DMS79 (cell line): ENCODE data around the gene ASPSCR1.
"Not testable (repeated sequence)": the region's sequence is repeated elsewhere in the genome, so short reads cannot be mapped to it uniquely, and the experiment has no call there.

Source experiments
- DNase-seq: peaks from one replicate; lab custom pipeline; 2025; lab: John Stamatoyannopoulos, UW

ASPSCR1 gene

GRCh38 chr17:81981511-81981910, 4.1 kb downstream of the ASPSCR1 start:
- DNase-seq: not testable (repeated sequence)

- DNase-seq: no peak
Measured at GRCh38 chr17:81983011-81983638, 5.7 kb downstream of the ASPSCR1 start.

DNA sequence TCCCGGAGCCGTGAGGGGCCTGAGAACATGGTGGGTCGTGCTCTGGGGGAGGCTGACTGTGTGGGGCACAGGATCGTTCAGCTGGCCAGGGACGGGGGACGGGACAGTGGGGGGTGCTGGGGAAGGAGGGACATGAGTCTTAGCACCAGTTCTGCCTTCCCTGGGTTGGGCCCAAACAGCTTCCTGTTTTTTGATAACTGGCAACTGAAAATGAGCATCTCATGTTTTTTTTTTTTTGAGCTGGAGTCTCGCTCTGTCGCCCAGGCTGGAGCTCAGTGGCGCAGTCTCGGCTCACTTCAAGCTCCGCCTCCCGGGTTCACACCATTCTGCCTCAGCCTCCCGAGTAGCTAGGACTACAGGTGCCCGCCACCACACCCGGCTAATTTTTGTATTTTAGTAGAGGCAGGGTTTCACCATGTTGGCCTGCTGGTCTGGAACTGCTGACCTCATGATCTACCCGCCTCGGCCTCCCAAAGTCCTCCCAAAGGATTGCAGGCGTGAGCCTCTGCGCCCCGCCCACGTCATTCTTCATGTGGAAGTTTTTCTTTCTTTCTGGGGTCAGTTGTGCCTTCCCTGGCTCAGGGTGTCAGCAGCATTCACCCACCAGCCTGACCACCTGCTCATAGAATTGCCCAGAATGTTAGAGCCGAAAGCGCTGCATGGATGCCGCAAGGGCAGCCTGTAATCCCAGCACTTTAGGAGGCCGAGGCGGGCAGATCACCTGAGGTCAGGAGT, 6.4 kb downstream of the ASPSCR1 start:
- DNase-seq: no peak

DNA sequence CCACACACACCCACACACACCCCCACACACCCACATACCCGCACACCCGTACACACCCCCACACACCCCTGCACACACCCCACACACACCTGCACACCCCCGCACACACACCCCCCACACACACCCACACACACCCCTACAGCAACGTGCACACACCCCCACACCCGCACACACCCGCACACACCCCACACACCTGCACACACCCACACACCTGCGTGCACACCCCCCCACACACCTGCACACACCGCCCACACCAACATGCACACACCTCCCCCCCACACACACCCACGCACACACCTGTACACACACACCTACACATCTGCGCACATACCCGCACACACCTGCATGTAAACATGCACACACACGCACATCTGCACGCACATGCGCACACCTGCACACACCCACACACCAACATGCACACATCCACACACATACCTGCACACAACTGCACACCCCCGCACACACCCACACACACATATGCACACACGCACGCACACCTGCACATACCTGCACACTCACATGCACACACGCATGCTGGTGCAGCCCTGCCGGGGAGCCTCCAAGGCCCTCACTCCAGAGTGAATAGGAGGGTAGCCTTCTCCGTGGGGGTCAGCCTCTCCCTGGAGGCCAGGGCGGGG, 7.5 kb downstream of the ASPSCR1 start:
- no peak for DNase-seq

DNA sequence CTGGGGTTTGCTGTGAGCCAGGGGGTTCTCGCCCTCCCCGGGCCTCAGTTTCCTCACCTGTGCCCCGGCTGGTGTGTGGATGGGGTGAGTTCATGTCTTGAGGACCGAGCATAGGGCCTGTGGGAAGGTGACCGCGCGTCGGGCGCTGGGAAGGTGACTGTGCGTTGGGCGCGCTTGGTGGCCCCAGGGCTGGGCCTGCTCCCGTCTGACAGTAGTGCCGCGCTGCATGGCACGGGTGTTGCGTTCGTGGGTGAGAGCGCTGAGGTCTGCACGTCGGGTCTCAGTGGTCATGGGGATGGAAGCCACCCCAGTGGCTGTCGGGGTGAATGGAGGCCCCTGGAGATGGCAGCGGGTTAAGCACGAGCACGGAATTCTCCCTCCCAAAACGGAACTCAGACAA, 9.2 kb downstream of the ASPSCR1 start:
- DNase-seq: no peak

- no peak for DNase-seq
Measured at GRCh38 chr17:81987161-81987770, 9.8 kb downstream of the ASPSCR1 start.

- no peak for DNase-seq
Measured at GRCh38 chr17:81990836-81991683, 13.6 kb downstream of the ASPSCR1 start.

DNA sequence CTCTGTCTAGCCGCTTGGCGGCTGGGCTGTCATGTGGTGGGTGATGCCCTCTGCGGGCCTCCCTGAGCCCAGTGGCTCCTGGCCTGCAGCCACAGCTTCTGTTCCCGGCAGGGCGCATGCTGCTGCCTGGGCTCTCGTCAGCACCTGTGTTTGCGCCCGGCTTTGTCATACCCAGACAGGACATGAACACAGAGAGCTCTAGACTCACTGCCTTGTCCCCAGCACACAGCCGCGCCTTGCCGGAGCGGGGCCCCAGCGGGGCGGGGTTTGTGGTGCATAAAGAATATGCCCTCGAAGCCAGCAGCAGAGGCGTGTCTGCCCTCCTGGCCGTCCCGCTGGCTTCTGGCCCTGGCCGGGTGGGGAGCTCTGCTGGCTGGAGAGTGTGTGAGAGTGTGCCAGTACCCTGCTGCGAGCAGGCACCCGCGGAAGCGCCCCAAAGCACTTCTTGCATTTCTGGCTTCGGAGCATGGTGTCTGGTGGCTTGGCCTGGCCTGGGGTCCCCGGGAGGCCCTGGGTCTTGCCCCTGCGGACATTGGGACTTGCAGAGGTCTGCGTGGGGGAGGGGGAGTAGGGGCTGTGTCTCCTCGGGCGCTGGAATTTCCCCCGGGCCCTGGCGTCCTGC, 14.4 kb downstream of the ASPSCR1 start:
- DNase-seq: peak; percentile 52

- DNase-seq: no peak
Measured at GRCh38 chr17:81992306-81993102, 15.1 kb downstream of the ASPSCR1 start.

- DNase-seq: no peak
Measured at GRCh38 chr17:81993729-81994592, 16.5 kb downstream of the ASPSCR1 start.

DNA sequence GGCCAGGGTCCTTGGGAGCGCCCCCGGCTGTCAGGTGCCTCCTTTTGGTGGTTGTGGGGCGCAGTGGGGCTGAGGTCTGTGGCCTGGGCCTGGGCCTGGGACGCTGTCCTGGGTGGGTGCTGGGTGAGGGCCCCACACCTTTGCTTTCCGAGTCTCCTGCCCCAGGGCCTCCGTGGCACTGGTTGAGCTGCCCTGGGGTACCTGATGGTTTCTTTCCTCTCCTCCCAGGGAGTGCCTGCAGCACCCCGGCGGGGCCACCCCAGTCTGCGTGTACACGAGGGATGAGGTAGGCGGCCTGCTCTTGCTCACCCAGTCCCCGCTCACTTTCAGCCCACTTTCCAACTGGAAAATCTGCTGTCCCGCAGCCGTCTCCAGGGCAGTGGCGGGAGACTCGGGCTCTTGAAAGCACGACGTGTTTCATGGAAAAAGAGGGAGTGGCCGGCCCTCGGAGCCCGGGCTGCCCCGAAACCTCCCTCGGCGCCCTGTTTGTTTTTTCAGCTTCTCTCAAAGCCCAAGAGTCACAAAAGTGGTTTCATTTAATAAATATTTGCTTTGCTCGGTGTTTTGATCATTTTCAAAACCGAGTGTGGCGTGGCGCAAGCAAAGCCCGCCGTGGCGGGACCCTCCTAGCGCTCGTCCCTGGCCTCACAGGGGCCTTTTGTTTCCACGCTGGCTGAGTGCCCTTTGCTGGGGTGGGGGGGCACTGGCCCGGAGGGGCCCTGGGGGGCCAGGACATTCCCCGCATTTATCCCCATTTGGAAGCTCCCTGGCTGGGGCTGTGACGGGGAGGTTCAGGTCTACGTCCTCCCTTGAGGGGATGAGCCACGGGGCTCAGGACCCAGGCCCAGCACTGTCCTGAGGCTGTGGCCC, 17.4 kb downstream of the ASPSCR1 start:
- DNase-seq: no peak

- DNase-seq: no peak
Measured at GRCh38 chr17:81995463-81996231, 18.2 kb downstream of the ASPSCR1 start.

DNA sequence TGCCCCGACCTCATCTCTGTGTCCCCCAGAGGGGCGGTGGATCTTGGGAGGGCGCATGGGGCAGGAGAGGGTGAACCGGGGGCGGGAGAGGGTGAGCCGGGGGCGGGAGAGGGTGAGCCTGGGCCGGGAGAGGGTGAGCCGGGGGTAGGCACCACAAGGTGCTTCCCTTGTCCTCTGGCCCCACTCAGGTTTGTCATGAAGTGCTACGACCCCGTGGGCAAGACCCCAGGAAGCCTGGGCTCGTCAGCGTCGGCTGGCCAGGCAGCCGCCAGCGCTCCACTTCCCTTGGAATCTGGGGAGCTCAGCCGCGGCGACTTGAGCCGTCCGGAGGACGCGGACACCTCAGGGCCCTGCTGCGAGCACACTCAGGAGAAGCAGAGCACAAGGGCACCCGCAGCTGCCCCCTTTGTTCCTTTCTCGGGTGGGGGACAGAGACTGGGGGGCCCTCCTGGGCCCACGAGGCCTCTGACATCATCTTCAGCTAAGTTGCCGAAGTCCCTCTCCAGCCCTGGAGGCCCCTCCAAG, 18.9 kb downstream of the ASPSCR1 start:
- no peak for DNase-seq

GRCh38 chr17:81996757-81997441, 19.5 kb downstream of the ASPSCR1 start:
- DNase-seq: no peak

- DNase-seq: no peak
Measured at GRCh38 chr17:81998212-81998611, 20.8 kb downstream of the ASPSCR1 start.

- DNase-seq: no peak
Measured at GRCh38 chr17:81998691-81999438, 21.4 kb downstream of the ASPSCR1 start.
